Pulmonary artery endothelial cell (primary cell): ENCODE results near the gene EDAR. TPM values are rescaled to one million over a fixed set of nuclear protein-coding genes. Genes with fewer than 3 reads are reported as not detected.

Source experiments
- DNase-seq: peaks from one replicate; pipeline ENCODE4 v3.0.0-alpha.2; 2011; ENCODE audit warnings: low read depth, low spot score
- total RNA-seq: library from RNA; depleted of rRNA; stranded (reverse); fragments of >200 nt; gene quantifications from 2 replicates; pipeline ENCODE4 v1.2.3, GENCODE V29; 2014

The EDAR gene
- total RNA-seq, 1 donor from 2014 or later: not detected

DNA sequence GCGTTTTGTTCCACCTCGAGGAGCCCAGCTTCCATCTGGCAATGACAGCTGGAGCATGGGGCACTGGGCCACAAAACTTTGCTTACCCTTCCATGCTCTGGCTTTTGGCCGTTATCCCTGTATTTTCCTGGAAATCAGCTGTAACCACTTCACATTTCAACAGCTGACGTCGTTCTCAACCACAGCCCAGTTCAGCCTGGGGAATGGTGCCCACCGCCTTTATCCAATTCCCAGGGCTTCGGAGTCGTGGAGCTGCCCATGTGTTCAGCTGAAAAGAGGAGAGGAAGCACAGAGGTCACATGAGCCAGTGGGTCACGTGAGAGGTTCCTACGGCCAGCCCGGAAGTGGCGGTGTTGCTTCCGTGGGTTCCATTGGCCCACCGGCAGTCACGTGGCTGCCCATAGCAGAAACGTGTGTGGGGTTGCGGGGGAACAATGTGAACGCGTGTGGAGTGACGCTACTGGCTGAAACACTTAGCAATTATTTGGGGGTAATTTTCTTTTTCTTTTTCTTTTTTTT lies 16.7 kb upstream of the EDAR start:
- no peak for DNase-seq

DNA sequence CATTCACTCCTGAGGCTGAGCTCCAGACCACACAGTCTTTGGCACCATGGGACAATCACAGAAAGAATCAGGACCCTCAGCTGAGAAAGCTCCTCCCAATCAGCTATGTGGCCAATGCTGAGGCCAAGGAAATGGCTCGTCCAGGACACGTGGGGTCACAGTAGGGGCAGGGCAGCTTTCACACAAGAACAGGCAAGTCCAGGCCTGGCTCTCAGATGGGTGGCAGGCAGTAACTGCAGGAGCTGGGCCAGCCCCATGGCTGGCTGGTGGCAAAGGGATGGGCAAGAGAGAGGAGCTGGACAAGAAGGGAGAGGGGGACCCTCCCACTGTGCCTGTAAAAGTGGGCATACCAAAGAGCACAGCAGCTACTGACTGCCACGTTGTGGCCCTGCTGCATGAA lies 12.2 kb upstream of the EDAR start:
- DNase-seq: no peak

DNA sequence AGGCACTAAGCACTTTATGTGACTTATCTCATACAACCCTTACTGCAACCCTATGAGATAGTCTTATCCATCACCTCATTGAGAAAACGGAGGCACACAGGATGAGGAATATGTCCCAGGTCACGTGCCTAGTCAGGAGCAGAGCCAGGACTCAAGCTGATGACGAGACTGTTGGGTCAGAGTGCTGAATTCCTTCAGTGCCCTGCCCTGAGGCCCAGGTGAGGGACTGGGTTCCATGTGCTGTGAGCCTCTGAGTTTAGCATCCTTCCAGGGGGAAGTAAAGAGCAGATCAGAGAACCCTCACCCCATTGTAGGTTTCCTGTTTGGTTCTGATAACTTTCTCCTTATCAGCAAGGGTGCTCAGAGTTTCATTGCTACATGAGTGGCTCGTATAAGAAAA lies 11.7 kb upstream of the EDAR start:
- DNase-seq: no peak

DNA sequence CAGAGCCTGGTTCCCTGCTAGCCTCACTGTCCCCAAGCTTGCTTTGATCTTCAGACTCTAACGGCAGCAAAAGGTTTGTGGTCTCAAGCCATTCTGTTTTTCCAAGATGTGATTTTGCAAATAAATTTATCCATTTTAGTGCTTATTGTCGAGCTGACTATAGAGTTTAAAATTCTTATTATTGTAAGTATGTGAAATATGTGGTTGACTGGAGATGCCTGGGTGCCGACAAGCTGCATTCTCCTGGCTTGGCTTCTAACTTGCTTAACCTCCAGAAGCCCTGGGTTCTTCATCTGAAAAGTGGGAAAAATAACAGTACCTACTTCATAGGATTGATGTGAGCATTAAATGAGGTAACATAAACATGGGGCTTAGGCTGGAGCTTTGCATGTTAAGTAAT lies 9.9 kb upstream of the EDAR start:
- no peak for DNase-seq

DNA sequence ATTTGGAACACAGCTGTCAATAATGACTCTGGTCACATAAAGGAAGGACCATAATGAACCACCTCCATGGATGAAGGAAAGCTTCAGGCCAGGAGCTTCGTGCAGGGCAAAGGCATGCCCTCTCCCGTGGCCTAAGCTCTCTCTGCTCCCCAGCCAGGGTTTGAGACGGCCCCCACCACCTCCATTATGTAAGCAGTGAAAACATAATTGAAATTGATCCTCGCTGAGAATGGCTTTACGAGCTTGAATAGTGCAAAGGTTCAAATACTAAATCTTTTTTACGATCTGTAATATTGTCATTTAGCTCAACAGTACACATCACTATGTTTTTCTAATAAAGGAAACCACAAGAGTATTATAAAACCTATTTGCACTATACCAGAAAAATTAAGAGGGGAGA lies 5.2 kb upstream of the EDAR start:
- no peak for DNase-seq

DNA sequence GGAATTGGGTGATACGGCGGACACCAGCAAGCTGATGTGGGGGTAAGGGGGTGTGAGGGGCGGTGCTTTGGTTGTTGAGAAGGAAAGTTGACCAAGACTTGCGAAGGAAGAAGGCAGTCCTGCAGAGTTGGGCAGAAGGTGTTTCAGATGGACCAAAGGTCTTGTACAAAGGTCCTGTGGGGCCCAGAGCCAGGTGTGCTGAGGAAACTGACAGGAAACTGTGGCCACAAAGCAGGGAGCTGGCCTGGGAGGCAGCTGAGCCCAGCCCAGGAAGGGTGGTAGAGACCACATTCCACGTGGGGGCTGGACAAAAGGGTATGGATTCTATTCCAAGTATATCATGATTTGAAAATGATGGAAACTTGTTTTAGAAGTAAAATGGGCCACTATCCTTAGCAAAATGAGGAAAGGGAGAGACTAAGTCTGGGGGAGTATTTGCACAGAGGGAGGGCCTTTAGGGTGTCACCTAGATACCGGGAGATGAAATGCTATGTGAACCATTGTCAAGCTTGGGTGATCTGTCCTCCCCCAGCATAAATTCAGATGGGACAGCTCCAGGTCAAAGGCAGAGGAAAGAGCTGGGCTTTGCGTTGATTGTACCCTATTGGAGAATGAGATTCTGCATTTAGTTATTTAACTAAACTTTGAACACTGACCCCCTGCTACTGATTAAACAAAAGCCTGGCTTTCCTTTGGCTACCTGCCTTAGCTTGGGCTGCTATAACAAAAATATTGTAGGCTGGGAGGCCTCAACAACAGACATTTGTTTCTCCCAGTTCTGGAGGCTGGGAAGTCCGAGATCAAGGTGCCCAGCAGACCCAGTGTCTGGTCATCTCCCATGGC lies 4.3 kb upstream of the EDAR start:
- DNase-seq: no peak

DNA sequence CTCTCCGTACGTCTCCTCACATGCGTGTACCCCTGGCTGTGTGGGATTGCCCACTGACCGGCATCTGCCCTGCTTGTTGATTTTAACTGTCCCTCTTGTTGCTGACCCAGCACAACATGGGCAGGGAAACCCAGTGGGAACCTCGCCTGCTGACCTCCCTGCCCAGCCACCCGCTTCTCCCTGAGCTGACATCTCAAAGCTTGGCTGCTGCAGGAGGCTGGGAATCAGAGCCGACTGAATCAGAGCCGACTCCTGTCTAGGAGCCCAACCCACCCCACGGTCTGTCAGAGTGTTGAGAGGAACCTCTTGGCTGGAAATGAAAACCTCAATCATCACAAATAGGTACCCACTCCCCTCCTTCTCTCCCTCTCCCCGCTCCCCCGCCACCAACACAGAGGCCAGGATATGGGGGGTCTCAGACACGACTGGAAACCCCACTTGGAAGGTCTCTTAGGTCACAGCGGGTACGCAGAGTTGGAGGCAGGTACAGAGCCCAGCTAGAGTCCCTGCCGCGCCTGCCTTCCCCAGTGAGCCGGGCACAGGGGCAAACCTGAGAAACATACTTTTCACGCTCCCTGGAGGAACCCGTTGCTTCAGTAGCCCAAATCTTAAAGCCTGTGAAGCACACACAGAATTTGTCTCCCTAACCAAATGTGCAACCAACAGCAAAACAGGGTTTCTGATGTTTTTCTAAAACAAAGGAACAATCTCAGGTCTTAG lies 784 bp downstream of the EDAR start:
- no peak for DNase-seq

DNA sequence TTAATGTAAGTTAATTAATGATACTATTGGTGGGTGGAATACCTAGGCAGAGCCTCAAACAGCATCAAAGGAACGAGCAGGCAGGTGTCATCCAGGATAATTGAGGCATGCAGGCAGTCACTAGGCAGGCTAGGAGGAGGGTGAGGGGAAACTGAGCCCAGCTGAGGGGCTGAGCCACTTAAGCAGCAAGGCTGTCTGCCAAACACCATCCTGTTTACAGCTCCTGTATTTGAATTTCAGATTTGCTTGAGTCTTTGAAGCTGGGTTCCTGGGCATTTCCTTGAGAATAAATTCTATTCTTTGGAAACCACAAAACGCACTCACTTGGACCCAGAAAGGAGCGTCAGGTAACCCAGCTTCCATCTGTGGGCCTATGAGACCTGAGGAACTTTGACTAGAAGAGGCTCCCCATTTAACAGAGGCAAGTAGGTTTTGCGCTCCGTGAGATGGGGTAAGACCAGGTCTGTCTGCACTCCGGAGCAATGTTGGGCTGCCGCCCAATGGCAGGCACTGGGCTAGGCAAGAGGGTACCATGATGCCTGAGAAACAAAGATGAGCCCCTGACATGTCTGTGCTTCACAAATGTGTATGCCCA lies 2.0 kb downstream of the EDAR start:
- DNase-seq: no peak

DNA sequence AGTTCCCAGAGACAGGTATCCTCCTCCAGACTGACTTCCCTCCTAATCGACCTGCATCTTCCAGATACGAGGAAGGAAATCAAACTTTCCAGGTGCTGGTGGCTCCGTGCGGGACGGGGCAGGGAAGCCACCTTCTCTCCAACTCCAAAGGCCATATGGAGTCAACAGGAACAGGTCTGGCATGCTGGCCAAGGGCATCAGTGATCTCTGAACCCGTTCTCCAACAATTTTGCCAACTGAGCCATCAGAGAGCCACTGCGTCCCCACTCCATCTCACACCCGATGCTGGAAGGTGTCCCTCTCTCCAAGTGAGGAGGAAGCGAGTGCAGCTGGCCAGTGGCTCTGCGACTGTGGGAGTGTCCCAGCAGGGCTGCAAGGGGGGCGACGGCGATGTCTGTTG lies 5.4 kb downstream of the EDAR start:
- no peak for DNase-seq

DNA sequence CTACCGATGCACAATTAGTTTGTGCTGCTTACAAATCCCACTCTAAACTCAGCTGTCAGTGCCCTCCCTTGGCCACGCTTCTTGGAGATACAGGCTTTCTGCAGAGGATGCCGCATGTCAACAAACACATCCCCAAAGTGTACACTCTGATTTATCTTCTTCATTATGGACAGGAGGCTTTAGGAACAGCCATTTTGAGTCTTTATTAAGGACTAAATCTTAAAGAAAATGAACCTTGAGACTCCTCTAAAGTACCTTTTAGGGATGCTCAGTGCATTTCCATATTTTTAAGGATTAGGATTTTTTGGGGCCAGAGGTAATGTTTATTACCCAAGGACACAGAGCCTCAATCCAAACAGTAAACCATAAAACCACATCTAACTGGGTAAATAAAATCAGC lies 6.0 kb downstream of the EDAR start:
- DNase-seq: no peak

DNA sequence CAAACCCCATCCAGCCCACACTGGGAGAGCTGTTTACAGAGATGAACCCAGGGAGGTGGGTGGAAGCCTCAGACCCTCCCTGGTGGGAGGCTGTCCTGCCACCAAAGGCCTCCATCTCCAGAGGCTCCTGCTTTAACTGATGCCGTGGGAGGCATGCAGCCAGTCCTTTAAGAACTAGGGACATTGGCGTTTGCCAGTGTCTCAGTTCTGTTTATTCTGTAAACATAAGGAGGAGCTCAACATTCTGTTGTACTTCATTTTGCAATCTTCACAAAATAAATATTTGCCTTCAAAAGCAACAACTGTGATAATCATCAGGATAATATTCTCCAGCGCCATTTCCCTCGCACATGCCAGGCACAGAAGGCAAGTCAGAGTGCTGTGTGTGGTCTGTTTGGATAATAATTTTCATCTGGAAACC lies 6.8 kb downstream of the EDAR start:
- no peak for DNase-seq

DNA sequence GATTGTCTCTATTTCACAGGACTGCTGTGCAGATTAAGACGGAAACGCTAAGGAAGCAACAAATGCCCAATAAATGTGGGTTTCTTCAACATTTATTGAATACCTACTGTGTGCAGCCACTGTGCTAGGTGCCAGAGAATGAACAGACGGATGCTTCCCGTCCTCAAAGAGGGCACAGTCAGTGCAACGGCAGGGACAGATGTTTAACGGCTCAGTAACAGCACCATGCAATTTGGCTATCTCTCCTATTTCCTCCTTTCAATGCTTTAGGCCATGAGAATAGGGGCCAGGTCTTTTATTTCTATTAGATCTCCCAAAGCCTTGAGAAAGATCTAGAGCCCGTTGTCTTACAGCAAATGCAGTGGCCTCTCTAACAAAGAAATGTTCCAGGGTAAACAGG lies 7.2 kb downstream of the EDAR start:
- DNase-seq: no peak

DNA sequence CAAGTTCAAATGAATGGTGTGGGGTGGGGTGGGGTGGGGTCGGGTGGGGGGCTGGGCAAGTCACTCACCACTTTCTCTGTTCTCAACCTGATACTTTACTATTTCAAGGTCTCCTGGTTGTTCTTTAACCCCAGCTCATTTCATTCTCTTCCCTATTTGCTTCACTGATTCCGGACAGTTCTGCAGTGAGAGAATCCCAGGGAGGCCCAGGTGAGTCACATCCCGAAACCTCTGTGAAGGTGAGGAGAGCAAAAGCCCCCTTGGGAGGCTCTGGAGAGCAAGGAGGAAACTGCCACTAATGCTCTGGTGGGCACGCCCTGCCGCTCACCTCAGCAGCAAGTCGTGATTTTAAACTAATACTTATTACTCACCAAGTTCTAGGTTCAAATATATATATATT lies 8.9 kb downstream of the EDAR start:
- DNase-seq: no peak

DNA sequence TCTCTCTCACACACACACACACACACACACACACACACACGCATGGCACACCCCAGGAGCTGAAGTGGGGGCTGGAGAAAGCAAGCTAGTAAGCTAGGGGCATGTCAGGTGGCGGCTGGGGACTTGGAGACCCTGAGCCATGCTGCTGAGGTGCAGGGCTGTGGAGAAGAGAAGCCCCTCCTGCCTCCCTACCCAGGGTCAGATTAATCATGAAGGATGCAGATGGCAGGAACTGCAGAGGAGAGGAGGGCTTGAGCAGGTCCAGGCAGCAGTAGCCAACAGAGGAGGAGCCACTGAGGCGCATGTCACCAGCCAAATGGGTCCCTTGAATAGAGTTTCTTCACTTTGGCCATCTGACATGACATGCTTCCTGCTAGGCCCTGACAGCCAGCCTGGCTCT lies 9.6 kb downstream of the EDAR start:
- no peak for DNase-seq

DNA sequence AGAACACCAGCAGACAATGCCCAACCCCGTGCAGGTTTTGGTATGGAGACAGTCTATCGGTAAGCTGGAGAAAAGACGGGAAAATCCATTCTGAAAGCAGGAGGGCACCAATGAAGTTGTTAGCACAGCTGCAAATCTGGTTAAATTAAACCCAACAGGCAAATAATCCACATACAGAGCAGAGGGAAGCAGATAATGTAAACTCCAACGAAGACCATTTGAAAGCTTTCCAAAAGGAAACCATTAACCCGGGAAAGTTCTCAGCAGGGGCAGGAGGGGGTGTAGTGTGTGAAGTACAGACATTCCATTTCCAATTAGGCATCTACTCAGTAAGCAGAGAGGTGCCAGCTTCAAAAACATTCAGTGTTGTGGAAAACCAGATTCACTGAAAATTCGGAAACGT lies 10.3 kb downstream of the EDAR start:
- no peak for DNase-seq

DNA sequence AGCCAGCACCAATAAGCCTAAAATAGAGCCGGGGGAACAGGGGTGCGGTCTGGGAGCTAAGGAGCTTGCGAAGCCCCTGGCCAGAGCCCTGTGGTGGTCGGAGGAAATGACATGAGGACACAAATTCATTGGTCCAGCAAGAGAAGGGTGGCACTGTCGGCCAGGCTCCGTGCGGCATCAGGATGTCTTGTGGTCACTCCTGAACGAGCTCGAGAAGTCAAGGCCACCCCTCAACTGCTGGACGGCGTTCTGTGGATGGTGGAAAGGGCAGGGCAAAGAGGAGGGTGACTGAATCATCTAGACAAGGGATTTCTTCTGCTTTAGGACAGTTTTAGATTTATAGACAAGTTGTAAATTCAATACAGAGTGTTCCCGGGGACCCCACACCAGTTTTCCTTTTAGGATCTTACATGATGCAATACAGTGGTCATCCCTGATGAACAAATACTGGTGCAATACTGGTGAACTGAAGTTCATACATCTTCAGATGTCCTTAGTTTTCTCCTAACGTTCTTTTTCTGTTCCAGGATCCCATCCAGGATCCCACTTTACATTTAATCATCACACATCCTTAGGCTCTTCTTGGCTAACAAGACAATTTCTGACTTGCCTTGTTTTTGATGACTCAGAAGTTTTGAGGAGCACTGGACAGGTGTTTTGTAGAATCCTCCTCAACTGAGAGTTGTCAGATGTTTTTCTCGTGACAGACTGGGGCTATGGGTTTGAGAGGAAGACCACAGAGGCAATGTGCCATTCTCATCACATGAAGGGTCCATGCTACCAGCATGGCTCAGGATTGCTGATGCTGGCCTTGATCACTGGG lies 13.2 kb downstream of the EDAR start:
- no peak for DNase-seq

DNA sequence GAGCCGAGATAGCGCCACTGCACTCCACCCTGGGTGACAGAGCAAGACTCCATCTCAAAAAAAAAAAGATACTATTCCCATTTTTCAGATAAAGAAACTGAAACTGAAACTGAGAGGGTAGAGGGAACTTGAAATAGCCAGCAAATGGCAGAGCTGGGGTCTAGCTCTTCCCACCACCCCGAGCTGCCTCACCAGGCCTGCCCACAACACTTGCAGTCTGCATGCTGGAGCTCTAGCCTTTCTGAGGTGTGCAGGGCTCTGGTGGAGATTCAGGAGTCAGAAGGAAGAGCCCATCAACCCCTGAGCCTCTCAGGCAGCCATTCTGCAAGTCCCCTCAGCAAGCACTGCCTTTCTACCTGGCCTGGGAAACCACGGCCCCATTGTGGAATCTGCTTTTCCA lies 14.3 kb downstream of the EDAR start:
- no peak for DNase-seq

DNA sequence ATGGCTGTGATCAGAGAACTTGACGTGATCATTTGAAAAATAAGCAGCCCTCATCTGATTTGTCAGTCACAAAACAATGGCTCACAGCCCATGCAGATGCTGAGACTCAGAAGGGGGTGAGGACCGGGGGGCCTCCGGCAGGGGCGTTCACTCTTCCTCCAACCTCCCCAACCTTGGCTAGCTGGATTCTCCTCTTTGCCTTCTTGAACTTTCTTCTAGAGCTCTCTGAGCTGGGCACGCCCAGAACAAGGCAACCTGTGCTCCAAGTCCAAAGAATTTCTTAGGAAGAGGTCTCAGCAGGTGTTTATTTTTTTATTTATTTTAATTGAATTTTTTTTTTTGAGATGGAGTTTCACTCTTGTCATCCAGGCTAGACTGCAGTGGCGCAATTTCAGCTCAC lies 16.4 kb downstream of the EDAR start:
- no peak for DNase-seq

DNA sequence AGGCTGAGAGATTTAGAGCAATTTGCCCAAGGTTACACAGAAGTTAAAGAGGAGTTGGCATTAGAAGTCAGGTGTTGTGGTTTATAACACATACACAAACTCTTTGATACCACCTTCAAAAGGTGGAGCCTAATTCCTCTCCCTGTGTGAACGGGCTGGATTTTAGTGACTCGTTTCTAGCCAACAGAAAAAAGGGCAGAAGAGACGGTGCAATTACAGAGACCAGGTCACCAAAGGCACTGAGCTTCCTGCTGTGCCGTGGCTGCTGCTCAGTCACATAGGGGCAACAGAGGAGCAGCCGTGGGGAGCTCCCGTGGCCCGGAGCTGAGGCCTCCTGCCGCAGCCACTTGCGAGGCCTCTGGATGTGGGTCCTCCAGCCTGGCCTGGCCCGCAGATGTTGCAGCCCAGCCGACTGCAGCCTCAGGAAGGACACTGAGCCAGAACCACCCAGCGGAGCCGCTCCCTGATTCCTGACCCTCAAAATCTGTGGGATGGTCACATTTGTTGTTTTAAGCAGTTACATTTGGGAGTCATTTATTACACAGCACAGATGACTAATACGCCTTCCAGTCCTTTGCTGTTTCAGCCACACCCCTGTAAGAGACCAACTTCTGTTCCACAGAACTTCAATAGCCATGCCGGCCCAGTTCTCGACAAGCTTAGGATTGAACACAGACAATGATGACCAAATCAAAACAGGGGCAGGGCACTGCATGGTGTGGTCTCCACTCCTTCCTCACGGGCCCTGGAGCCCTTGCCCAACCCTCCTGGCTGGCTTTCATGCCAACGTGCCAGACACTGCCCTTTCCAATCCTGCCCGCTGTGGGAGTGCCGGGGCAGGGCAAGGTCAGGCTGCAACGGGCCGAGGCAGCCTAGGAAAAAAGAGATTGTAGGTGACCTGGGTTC lies 17.1 kb downstream of the EDAR start:
- DNase-seq: no peak

DNA sequence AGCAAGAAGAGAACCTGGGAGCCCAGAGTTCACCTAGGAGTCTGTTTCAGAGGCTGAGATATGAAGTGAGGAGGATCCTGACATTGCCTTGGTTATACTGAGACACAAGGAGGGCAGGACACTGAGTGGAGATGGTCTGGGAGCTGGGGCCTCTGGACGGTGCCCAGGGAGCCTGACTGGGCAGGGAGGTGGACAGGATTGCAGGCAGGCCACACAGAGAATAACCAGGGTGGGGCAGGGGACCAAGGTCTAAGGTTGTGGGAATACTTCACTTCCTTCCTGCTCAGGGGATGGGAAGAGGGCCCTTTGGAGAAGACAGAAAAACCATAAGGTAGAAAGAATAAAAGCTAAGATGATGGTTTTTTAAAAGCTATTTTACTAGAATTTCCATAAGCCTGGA lies 18.7 kb downstream of the EDAR start:
- no peak for DNase-seq

DNA sequence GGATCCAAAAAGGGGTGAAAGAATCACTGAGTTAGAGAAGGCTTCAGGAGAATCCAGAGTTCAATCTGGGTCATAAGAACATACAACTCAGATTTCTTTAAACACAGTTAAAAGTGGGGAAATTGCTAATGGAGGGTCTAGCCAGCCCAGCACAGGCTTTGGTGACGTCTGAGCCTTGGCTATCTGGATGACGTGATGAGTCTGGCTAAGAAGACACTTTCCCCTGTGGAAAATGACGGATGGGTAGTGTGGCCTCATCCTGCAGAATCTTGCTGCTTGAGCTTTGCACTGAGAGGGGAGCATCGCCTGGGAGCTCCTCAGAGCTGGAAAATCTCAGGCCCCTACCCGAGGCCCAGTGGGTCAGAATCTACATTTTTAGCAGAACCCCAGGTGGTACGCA lies 19.2 kb downstream of the EDAR start:
- DNase-seq: no peak
